Measurements from ENCODE around the gene NUP35.
"Not testable (repeated sequence)": the region's sequence is repeated elsewhere in the genome, so short reads cannot be mapped to it uniquely, and the experiment has no call there.

The NUP35 gene

DNA sequence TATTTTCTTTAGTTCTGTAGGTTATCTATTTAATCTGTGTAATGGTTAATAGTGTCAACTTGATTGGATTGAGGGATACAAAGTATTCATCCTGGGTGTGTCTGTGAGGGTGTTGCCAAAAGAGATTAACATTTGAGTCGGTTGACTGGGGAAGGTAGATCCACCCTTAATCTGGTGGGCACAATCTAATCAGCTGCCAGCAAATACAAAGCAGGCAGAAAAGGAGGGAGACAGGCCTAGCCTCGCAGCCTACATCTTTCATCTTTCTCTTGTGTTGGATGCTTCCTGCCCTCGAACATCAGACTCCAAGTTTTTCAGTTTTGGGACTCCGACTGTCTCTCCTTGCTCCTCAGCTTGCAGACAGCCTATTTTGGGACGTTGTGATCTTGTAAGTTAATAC is 42.7 kb downstream of the NUP35 start:
- not testable (repeated sequence) for H3K27me3 Mint-ChIP-seq, H3K9me3 Mint-ChIP-seq, H3K27ac Mint-ChIP-seq, H3K4me3 Mint-ChIP-seq
- H3K36me3 Mint-ChIP-seq = peaks cover 58% of the 10 kb centered on the region
- H3K4me1 Mint-ChIP-seq = peaks cover 21% of the 10 kb centered on the region

GRCh38 chr2:183172220-183172887 is 48.1 kb downstream of the NUP35 start:
- peaks cover 7% of the 10 kb centered on the region for H3K9me3 Mint-ChIP-seq
- H3K27me3 Mint-ChIP-seq = no peaks in the 10 kb centered on the region
- H3K4me1 Mint-ChIP-seq = peaks cover 21% of the 10 kb centered on the region
- no peak overlapping the region for H3K27ac Mint-ChIP-seq
- H3K36me3 Mint-ChIP-seq = peaks cover 53% of the 10 kb centered on the region
- H3K4me3 Mint-ChIP-seq = no peak overlapping the region

DNA sequence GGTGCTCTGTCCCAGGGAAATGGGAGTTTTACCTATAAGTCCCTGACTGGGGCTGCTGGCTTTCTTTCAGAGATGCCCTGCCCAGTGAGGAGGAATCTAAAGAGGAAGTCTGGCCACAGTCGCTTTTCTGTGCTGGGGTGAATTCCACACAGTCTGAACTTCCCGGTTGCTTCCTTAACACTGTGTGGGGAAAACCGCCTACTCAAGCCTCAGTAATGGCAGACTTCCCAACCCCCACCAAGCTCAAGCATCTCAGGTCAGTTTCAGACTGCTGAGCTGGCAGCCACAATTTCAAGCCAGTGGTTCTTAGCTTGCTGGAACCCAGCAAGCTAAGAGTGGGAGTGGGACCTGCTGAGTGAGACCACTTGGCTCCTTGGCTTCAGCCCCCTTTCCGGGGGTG is 54.9 kb downstream of the NUP35 start:
- H3K27me3 Mint-ChIP-seq = no peaks in the 10 kb centered on the region
- peak overlapping the region; percentile 12 for H3K27ac Mint-ChIP-seq
- peaks cover 7% of the 10 kb centered on the region for H3K4me1 Mint-ChIP-seq
- no peak overlapping the region for H3K4me3 Mint-ChIP-seq
- peaks cover 29% of the 10 kb centered on the region for H3K9me3 Mint-ChIP-seq
- peaks cover 71% of the 10 kb centered on the region for H3K36me3 Mint-ChIP-seq

DNA sequence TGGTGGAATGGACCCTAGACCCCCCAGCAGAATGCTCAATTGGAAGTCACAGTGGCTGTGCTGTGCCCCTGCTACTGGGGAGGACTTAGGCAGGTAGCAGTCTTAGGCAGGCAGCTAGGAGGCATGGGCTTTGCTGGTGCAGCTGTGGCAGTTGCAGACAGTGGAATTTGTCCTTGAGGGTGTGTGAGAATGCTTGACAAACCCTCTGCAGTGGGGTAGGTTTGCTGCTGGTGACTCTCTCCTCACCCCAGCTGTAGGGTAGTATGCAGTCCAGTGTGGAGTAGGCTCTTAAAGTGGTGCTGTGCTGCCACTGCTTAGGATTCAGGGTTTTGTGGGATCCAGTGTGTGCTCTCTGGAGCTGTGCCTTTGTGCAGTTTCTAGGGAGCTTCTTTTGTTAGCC is 61.3 kb downstream of the NUP35 start:
- H3K4me3 Mint-ChIP-seq = no peak overlapping the region
- H3K36me3 Mint-ChIP-seq = peaks cover 60% of the 10 kb centered on the region
- peaks cover 14% of the 10 kb centered on the region for H3K4me1 Mint-ChIP-seq
- H3K27ac Mint-ChIP-seq = no peak overlapping the region
- H3K9me3 Mint-ChIP-seq = peaks cover 21% of the 10 kb centered on the region
- no peaks in the 10 kb centered on the region for H3K27me3 Mint-ChIP-seq

DNA sequence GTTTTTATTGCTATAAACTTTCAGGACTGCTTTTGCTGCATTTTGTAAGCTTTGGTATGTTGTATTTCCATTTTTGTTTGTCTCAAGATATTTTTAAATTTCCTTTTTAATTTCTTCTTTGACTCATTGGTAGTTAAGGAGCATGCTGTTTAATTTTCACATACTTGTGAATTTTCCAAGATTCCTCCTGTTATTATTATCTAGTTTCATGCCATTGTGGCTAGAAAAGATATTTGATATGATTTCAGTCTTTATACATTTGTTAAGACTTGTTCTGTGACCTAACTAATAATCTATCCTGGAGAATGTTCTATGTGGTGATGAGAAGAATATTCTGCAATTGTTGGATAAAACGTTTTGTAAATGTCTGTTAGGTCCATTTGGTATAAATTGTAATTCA is 62.1 kb downstream of the NUP35 start:
- no peak overlapping the region for H3K4me3 Mint-ChIP-seq
- peaks cover 14% of the 10 kb centered on the region for H3K4me1 Mint-ChIP-seq
- H3K27me3 Mint-ChIP-seq = no peaks in the 10 kb centered on the region
- no peak overlapping the region for H3K27ac Mint-ChIP-seq
- peaks cover 21% of the 10 kb centered on the region for H3K9me3 Mint-ChIP-seq
- peaks cover 56% of the 10 kb centered on the region for H3K36me3 Mint-ChIP-seq

DNA sequence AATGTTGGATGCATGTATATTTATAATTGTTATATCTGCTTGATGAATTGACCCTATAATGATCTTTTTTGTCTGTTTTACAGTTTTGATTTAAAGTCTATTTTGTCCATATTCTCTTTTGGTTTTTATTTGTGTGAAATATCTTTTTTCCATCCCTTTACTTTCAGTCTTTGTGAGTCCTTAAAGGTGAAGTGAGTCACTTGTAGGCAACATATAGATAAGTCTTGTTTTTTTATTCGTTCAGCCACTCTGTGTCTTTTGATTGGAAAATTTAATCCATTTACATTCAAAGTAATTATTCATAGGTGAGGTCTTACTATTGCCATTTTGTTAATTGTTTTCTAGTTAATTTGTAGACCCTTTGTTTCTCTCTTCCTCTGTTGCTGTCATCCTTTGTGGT is 62.5 kb downstream of the NUP35 start:
- peaks cover 16% of the 10 kb centered on the region for H3K9me3 Mint-ChIP-seq
- H3K4me3 Mint-ChIP-seq = no peak overlapping the region

DNA sequence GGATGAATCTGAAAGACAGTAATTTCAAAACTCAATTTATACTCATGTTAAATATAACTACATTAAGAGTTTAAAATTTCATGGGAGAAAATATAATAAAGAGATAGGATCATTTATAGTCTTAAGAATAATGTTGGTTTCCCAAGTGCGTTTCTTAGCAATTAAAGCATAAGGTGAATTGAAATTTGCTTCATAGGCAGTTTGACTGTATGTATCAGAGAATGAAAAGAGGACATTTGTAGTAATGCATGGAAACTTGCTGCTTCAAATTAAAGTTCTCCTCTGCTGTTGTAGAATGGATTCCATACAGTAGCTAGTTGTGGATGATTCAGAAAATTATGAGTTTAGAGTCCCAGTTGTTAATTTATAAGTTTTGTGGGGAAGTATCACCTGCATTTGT is 68.1 kb downstream of the NUP35 start:
- Mint-ChIP-seq H3K27ac (no peak overlapping the region), H3K27me3 (no peaks in the 10 kb centered on the region), H3K4me1 (no peaks in the 10 kb centered on the region), H3K4me3 (no peak overlapping the region), H3K9me3 (no peaks in the 10 kb centered on the region), H3K36me3 (peaks cover 33% of the 10 kb centered on the region)

More for the DNA sequence above, 62.5 kb downstream of the NUP35 start:
- peaks cover 56% of the 10 kb centered on the region for H3K36me3 Mint-ChIP-seq
- H3K27ac Mint-ChIP-seq = peak overlapping the region; percentile 12
- no peaks in the 10 kb centered on the region for H3K27me3 Mint-ChIP-seq
- H3K4me1 Mint-ChIP-seq = peaks cover 14% of the 10 kb centered on the region

GRCh38 chr2:183193904-183194303 is 69.7 kb downstream of the NUP35 start:
- H3K36me3 Mint-ChIP-seq = peaks cover 38% of the 10 kb centered on the region
- no peak overlapping the region for H3K27ac Mint-ChIP-seq
- H3K27me3 Mint-ChIP-seq = no peaks in the 10 kb centered on the region
- no peaks in the 10 kb centered on the region for H3K4me1 Mint-ChIP-seq
- no peaks in the 10 kb centered on the region for H3K9me3 Mint-ChIP-seq
- H3K4me3 Mint-ChIP-seq = no peak overlapping the region

GRCh38 chr2:183195397-183195796 is 71.2 kb downstream of the NUP35 start:
- no peak overlapping the region for H3K27ac Mint-ChIP-seq
- H3K9me3 Mint-ChIP-seq = no peaks in the 10 kb centered on the region
- H3K4me3 Mint-ChIP-seq = no peak overlapping the region
- H3K4me1 Mint-ChIP-seq = no peaks in the 10 kb centered on the region
- H3K27me3 Mint-ChIP-seq = no peaks in the 10 kb centered on the region
- peaks cover 40% of the 10 kb centered on the region for H3K36me3 Mint-ChIP-seq

DNA sequence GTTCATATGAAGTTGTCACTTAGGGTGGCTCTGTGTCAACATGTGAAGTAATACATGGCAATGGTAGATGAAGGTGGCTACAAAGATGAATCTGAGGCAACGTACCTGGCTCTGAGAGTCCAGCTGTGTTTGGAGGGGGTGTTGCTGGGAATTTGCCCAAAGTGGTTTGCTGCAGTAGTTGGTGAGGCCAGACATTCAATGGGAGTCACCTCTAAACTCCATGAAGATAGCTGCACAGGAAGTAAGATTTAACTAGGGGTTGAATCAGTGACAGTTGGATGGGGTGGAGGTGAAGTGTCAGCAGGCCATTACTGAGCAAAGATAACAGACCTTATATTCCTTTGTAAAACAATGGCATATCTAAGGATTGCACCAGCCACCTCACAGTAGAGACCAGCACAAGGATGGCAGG is 71.8 kb downstream of the NUP35 start:
- no peaks in the 10 kb centered on the region for H3K9me3 Mint-ChIP-seq
- H3K27ac Mint-ChIP-seq = no peak overlapping the region
- H3K4me1 Mint-ChIP-seq = no peaks in the 10 kb centered on the region
- no peaks in the 10 kb centered on the region for H3K27me3 Mint-ChIP-seq
- H3K4me3 Mint-ChIP-seq = no peak overlapping the region
- H3K36me3 Mint-ChIP-seq = peaks cover 39% of the 10 kb centered on the region

- no peak overlapping the region for H3K4me3 Mint-ChIP-seq
- peaks cover 19% of the 10 kb centered on the region for H3K36me3 Mint-ChIP-seq
- no peaks in the 10 kb centered on the region for H3K27me3 Mint-ChIP-seq
- no peak overlapping the region for H3K27ac Mint-ChIP-seq
- H3K4me1 Mint-ChIP-seq = no peaks in the 10 kb centered on the region
- no peaks in the 10 kb centered on the region for H3K9me3 Mint-ChIP-seq
Observed at GRCh38 chr2:183204397-183204796, 80.2 kb downstream of the NUP35 start.

DNA sequence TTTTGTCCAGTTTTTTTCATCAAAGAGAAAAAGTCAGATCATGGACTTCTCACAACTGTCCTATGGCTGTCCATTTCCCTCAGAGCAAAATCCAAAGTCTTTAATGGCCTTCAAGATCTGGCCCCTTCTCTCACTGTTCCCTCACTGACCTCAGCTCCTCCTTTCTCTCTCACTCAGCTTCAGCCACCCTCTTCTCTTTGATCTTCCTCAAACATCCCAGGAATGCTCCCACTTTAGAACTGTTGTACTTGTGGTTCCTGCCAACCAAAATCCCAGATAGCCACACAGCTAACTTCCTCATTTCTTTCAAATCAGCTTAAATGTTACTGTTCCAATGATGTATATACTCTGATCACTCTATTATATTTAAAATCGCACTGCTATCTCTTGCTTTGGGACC is 82.9 kb downstream of the NUP35 start:
- H3K9me3 Mint-ChIP-seq = no peaks in the 10 kb centered on the region
- no peak overlapping the region for H3K4me3 Mint-ChIP-seq
- peak overlapping the region; percentile 53 for H3K27ac Mint-ChIP-seq
- peaks cover 18% of the 10 kb centered on the region for H3K36me3 Mint-ChIP-seq
- no peaks in the 10 kb centered on the region for H3K4me1 Mint-ChIP-seq
- H3K27me3 Mint-ChIP-seq = no peaks in the 10 kb centered on the region

DNA sequence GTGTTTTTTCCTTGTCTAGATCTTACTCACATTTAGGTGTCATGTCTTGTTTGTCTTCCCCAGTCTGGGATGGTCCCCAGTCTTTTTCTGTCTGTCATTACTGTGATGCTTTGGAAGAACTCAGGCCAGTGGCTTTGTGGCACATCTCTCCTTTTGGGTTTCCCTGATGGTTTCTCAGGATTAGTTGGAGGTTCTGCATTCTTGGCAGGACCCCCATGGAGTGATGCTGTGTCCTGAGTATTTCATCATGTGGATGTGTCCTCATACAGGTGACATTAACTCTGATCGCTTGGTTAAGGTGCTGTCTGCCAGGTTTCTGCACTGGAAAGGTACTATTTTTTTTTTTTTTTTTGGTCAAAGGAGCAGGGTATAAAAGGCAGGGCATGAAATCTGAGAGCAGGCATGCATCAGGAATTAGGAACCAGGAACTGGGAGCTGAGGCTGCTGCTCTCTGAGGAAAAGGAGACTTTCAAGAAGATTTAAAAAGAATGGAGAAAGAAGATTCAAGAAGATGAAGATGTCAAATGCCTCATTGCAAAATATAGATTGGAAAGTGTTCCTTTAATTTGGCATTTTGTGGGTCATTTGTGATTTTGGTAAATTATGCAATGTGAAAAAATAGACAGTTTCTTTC is 85.3 kb downstream of the NUP35 start:
- H3K27me3 Mint-ChIP-seq = no peaks in the 10 kb centered on the region
- H3K36me3 Mint-ChIP-seq = peaks cover 22% of the 10 kb centered on the region
- no peaks in the 10 kb centered on the region for H3K9me3 Mint-ChIP-seq
- H3K4me3 Mint-ChIP-seq = no peak overlapping the region
- no peaks in the 10 kb centered on the region for H3K4me1 Mint-ChIP-seq
- no peak overlapping the region for H3K27ac Mint-ChIP-seq

All from activated naive CD4-positive, alpha-beta T cell treated with anti-CD3 and anti-CD28 coated beads, Interleukin-2, amount 50 U/mL, for 24 hours (primary cell).